NCI-H2227 (cell line): ENCODE measurements around the gene TMEM125.

ENCODE experiments used
- DNase-seq: peaks from one replicate; lab custom pipeline; 2025; ENCODE audit not compliant: unreplicated experiment; lab: John Stamatoyannopoulos, UW

TMEM125 gene

GRCh38 chr1:43272576-43273571 lies 3.1 kb downstream of the TMEM125 start:
- DNase-seq, result no peak

- no peak for DNase-seq
Observed at GRCh38 chr1:43273708-43274107, 3.9 kb downstream of the TMEM125 start.

- DNase-seq, result no peak
Observed at GRCh38 chr1:43274125-43274803, 4.5 kb downstream of the TMEM125 start.

- no peak for DNase-seq
Observed at GRCh38 chr1:43274804-43275180, 5.0 kb downstream of the TMEM125 start.

- no peak for DNase-seq
Observed at GRCh38 chr1:43275826-43276620, 6.2 kb downstream of the TMEM125 start.

- no peak for DNase-seq
Observed at GRCh38 chr1:43276673-43277072, 6.9 kb downstream of the TMEM125 start.

- no peak for DNase-seq
Observed at GRCh38 chr1:43277116-43277876, 7.5 kb downstream of the TMEM125 start.

- no peak for DNase-seq
Observed at GRCh38 chr1:43279161-43279560, 9.4 kb downstream of the TMEM125 start.

- no peak for DNase-seq
Observed at GRCh38 chr1:43279666-43280065, 9.9 kb downstream of the TMEM125 start.

- no peak for DNase-seq
Observed at GRCh38 chr1:43280692-43281091, 10.9 kb downstream of the TMEM125 start.

GRCh38 chr1:43282220-43283195 lies 12.7 kb downstream of the TMEM125 start:
- DNase-seq, result no peak

GRCh38 chr1:43284065-43284464 lies 14.3 kb downstream of the TMEM125 start:
- no peak for DNase-seq

GRCh38 chr1:43284546-43285110 lies 14.8 kb downstream of the TMEM125 start:
- DNase-seq, result no peak

GRCh38 chr1:43285269-43285990 lies 15.6 kb downstream of the TMEM125 start, which contains the start of gene C1orf210:
C1orf210 (minus strand) TSS chr1:43285581; CDS start chr1:43283270, 2,311 bp downstream.
- DNase-seq, result no peak

- DNase-seq, result no peak
Observed at GRCh38 chr1:43286115-43286514, 16.3 kb downstream of the TMEM125 start.

- DNase-seq, result no peak
Observed at GRCh38 chr1:43286533-43286932, 16.8 kb downstream of the TMEM125 start.

GRCh38 chr1:43288058-43288784 lies 18.4 kb downstream of the TMEM125 start:
- DNase-seq, result no peak
